Measurements from ENCODE around the gene NFATC1.

GRCh38 chr18:79515944-79516351 is 120.2 kb downstream of the NFATC1 start:
- TF ChIP-seq GATA2 (IDR thresholded peaks at IDR 0.05; ENCODE audit: low read depth, low read length) (no peak), GATA3 (IDR thresholded peaks at IDR 0.05; ENCODE audit: low read depth, low read length) (no peak)

All from SH-SY5Y (cell line).